Endothelial cell of umbilical vein (primary cell): ENCODE results near the gene PAPPA.

ENCODE experiments used
- EZH2 ChIP-seq: IDR thresholded peaks from 2 replicates; pipeline ENCODE4 v1.6.1; 2012; ENCODE audit warnings: borderline replicate concordance, low read depth, mild to moderate bottlenecking, moderate library complexity, low read length, inconsistent platforms; ENCODE audit not compliant: severe bottlenecking
- FOS ChIP-seq: IDR thresholded peaks from 2 replicates; pipeline ENCODE4 v1.6.1; 2011; ENCODE audit warnings: mild to moderate bottlenecking, low read length, moderate library complexity, borderline replicate concordance; ENCODE audit not compliant: insufficient read depth
- GATA2 ChIP-seq: IDR thresholded peaks from 2 replicates; pipeline ENCODE4 v1.7.0; 2011; ENCODE audit warnings: low read depth, mild to moderate bottlenecking, moderate library complexity, mixed read lengths, low read length; ENCODE audit not compliant: insufficient read length, insufficient read depth
- JUN ChIP-seq: IDR thresholded peaks from 2 replicates; pipeline ENCODE4 v1.6.1; 2011; ENCODE audit warnings: borderline replicate concordance, low read depth; ENCODE audit not compliant: insufficient read length, insufficient read depth
- MYC ChIP-seq: IDR thresholded peaks from one replicate; pipeline ENCODE4 v1.6.1; 2011; ENCODE audit warnings: mild to moderate bottlenecking, low read depth, low read length
- POLR2A ChIP-seq: IDR thresholded peaks from 2 replicates; pipeline ENCODE4 v1.6.1; 2012; ENCODE audit warnings: low read depth, mild to moderate bottlenecking, control low read depth, low read length
- POLR2AphosphoS5 ChIP-seq: IDR thresholded peaks from 2 replicates; pipeline ENCODE4 v1.6.1; 2012; ENCODE audit warnings: low read depth, mild to moderate bottlenecking, control low read depth, low read length, moderate library complexity; ENCODE audit not compliant: insufficient read depth
- TF ChIP-seq, protein P1 (sequence below), 2 donors: IDR thresholded peaks; 1 replicate in 1 of 2; 2 replicates in 1 of 2; pipeline ENCODE4 v1.5.1; 2011; ENCODE audit warnings: low read length in 2 of 2, mild to moderate bottlenecking in 2 of 2, moderate library complexity in 2 of 2, control low read depth in 1 of 2, inconsistent platforms in 1 of 2, low read depth in 1 of 2; ENCODE audit not compliant: insufficient read depth in 1 of 2; ENCODE audit errors: extremely low read depth in 1 of 2
- TF ChIP-seq, protein P2 (sequence below): IDR thresholded peaks from 2 replicates; pipeline ENCODE4 v1.6.1; 2011; ENCODE audit not compliant: insufficient read depth, insufficient read length

DNA sequence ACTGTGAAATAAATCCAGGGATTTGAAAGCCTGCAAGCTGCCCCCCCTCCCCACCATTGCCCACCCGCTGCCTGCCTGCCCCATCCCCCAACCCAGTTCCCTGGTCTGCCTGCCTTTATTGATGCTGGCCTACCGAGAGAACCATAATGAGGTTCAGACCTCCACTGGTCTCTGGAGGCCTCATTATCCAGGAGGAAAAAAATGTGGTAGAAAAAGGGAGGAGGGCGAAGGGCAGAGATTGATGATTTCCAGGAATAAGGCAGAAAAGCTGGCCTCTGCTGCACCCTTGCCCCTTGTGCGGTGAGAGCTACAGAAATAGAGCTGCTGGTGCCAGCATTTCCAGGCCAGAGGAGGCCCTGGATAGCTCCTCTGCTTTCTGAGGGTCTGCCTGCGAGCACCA is 216.1 kb downstream of the PAPPA start:
- TF ChIP-seq EZH2 (no peak), POLR2A (no peak), POLR2AphosphoS5 (no peak), MYC (no peak), GATA2 (no peak), FOS (no peak), JUN (no peak)
- TF ChIP-seq, protein P1, sequence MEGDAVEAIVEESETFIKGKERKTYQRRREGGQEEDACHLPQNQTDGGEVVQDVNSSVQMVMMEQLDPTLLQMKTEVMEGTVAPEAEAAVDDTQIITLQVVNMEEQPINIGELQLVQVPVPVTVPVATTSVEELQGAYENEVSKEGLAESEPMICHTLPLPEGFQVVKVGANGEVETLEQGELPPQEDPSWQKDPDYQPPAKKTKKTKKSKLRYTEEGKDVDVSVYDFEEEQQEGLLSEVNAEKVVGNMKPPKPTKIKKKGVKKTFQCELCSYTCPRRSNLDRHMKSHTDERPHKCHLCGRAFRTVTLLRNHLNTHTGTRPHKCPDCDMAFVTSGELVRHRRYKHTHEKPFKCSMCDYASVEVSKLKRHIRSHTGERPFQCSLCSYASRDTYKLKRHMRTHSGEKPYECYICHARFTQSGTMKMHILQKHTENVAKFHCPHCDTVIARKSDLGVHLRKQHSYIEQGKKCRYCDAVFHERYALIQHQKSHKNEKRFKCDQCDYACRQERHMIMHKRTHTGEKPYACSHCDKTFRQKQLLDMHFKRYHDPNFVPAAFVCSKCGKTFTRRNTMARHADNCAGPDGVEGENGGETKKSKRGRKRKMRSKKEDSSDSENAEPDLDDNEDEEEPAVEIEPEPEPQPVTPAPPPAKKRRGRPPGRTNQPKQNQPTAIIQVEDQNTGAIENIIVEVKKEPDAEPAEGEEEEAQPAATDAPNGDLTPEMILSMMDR (IDR thresholded peaks at IDR 0.05; ENCODE audit: extremely low read depth in 1 of 2, insufficient read depth in 1 of 2, low read depth in 1 of 2, low read length in 2 of 2): no peak
- TF ChIP-seq, protein P2, sequence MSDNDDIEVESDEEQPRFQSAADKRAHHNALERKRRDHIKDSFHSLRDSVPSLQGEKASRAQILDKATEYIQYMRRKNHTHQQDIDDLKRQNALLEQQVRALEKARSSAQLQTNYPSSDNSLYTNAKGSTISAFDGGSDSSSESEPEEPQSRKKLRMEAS: no peak
